Measurements from ENCODE around the gene JUP.
"Not testable (repeated sequence)": the region's sequence is repeated elsewhere in the genome, so short reads cannot be mapped to it uniquely, and the experiment has no call there.

JUP gene

DNA sequence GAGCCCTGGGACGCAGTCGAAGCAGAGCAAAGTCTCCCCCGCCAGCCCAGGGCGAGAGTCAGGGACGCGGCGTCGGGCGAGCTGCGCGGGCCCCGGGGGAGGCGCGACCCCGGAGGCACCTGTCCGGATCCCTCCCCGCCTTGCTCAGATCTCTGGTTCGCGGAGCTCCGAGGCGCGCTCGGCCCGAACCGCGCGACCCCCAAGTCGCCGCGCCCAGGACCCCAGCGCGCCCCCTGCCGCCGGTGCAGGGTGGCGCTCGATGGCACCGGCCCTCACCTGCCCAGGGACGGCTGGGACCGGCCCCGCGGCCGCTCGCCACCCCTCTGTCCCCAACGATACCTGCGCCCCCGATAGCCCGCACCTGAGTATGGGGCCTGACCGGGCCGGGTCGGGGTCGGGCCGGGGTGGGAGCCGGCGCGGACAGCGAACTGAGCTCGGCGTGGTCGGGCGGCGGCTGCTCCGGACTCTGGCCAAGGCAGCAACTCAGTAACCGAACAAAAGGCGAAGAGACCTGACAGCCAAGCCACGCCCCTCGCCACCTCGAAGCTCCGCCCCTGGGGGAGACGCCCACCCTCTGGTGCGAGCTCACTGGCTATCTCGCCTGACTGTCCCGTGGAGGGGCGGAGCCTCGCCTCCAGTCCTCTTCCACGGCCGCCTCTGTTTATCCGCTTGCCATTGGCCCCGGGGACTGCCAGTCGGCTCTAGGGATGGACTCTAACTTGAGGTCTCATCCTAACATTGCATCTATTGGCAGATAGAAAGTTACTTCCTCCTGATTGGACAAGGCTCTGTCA is at the start of gene JUP:
TSS of gene JUP (minus strand) at position 485 of the 794 bp plus-strand sequence. CDS start 14,857 bp downstream, outside the sequence.
- DNase-seq (ENCODE audit: low spot score): peak; percentile 42

GRCh38 chr17:41835800-41836549 is 49.5 kb upstream of the JUP start, which contains the start of gene NT5C3B:
NT5C3B (minus strand) TSS chr17:41836232; CDS start chr17:41836193, 39 bp downstream.
- peak; percentile 53 for DNase-seq (ENCODE audit: low spot score)

DNA sequence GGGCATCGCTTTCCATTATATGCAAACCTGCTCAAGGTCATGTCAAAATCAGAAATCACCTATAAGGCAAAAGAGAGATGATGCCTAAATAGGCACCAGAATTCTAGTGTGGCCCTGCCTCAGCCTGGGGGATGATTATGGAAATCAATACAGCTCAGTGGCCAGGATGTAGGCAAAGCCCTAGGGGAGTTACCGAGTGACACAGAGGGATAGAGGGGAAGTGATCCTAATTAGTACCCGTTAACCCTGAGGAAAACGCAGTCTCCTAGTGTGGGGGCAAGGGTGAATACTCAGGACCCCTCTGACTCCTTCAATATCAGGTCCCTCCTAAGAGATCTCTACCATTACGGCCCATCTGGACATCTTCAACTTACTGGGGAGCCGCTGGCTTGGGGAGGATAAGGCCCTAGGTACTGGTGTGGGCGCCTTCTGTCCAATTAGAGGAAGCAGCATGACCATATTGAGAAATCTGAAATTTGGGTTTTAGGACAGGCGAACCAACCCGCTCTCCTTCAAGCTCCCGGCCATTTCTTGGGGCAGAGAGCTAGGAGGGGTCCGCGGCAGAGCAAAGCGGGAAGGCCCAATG is 48.8 kb upstream of the JUP start:
- peak; percentile 49 for DNase-seq (ENCODE audit: low spot score)

- not testable (repeated sequence) for DNase-seq (ENCODE audit: low spot score)
Observed at GRCh38 chr17:41829961-41830360, 43.5 kb upstream of the JUP start.

DNA sequence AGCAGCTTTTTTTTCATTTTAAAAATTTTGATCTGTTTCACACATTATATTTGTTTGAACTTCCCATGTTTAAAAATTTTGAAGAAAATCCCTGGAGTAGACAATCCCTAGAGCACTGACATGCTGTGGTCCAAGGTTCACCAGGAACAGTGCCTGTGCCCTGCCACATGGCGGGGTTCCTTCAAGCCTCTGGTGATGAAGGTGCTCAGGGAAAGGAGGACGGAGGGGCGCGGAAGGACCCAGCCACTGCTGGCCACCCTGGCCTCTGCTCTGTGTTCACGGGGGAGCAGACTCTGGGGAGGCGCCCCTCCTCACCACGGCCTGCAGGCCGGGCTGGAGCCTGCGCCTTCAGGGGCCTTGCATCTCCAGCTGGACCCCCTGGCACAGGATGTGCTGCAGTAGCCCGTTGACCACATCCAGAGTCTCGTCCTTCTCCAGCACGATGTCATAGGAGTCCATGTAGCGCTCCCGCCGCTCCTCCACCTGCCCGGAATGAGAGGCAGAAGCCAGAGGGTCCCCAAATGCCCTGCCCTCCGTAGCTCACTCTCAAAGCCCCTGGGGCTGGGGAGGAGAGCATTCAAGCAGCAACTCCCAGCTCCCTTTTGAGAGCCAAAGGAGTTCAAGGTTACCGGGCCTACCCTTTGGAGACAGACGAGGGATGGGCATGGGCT is 38.8 kb upstream of the JUP start:
- no peak for DNase-seq (ENCODE audit: low spot score)

- DNase-seq (ENCODE audit: low spot score): no peak
Observed at GRCh38 chr17:41824086-41824485, 37.6 kb upstream of the JUP start.

DNA sequence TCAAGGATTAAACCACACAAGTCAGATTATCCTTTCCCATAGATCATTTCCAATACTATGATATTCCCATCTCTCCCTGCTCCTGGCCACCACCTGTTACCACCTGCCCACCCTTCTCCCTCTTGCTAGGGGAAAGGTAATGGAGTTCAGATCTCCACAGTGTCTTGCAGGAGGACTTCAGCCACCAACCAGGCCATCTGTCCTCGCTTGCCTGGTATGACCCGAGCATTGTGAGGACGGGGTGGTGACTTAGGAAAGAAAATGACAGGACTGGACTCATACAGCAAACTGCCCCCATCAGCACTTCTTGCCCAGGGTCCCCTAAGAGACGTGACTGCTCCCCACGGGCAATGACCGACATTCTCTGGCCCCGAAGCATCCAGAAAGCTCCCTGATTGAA is 37.1 kb upstream of the JUP start:
- DNase-seq (ENCODE audit: low spot score): no peak

DNA sequence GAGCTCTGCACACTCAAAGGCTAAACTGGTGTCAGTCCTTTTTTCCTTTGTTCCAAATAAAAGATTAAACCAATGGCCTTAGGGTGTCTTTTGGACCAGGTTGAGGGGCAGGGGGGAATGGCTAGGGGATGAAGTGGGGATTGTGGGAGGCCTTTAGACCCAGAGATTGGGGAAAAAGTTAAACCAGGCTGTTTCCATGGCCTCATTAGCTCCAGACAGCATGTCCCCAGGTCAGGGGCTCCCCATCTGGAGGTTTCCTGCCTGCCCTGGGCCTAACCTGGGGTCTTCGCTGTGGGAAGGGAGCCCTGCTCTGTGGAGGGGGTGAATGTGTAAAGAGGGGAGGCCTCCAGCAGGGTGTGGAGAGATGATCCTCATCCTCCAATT is 36.6 kb upstream of the JUP start:
- DNase-seq (ENCODE audit: low spot score): no peak

- no peak for DNase-seq (ENCODE audit: low spot score)
Observed at GRCh38 chr17:41822216-41823140, 36.0 kb upstream of the JUP start.

- no peak for DNase-seq (ENCODE audit: low spot score)
Observed at GRCh38 chr17:41821776-41822175, 35.3 kb upstream of the JUP start.

- no peak for DNase-seq (ENCODE audit: low spot score)
Observed at GRCh38 chr17:41818024-41818423, 31.5 kb upstream of the JUP start.

- DNase-seq (ENCODE audit: low spot score): no peak
Observed at GRCh38 chr17:41816637-41817320, 30.3 kb upstream of the JUP start.

GRCh38 chr17:41814195-41814594 is 27.7 kb upstream of the JUP start:
- DNase-seq (ENCODE audit: low spot score): peak; percentile 51

GRCh38 chr17:41813699-41814124 is 27.2 kb upstream of the JUP start:
- DNase-seq (ENCODE audit: low spot score): peak; percentile 42

DNA sequence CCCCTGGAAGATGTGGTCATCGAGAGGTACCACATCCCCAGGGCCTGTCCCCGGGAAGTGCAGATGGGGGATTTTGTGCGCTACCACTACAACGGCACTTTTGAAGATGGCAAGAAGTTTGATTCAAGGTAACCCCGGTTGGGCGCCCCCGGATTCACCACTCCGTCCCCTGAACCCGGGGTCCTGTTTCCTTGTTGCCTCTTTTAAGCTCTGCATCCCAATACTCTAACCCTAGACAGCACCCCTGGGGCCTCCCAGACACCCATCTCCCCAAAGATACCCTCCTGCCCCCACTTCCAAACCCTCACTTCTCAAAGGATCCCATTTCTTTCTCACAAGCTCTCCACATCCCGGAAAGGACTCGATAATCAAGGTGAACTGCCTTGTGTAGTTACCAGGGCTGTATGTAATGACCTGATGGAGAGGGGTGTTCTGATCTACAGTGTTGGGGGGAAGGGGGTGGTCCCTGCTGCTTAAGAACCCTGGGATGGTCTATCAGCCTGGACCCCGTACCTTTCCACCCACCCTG is 26.7 kb upstream of the JUP start:
- peak; percentile 27 for DNase-seq (ENCODE audit: low spot score)

GRCh38 chr17:41812381-41813151 is 26.1 kb upstream of the JUP start, which contains the start of gene FKBP10:
FKBP10 (plus strand) TSS chr17:41813004; CDS start chr17:41813035, 31 bp downstream.
- peak; percentile 88 for DNase-seq (ENCODE audit: low spot score)

- peak; percentile 83 for DNase-seq (ENCODE audit: low spot score)
Observed at GRCh38 chr17:41811549-41812380, 25.3 kb upstream of the JUP start, which contains the start of gene P3H4. P3H4 (minus strand) TSS chr17:41811949; CDS start chr17:41811915, 34 bp downstream.
